GM23248 (cell line): ENCODE data around the gene MYADML2. TPM values are rescaled to one million over a fixed set of nuclear protein-coding genes. Genes with fewer than 3 reads are reported as not detected.

ENCODE experiments used
- DNase-seq: peaks from one replicate; pipeline ENCODE4 v3.0.0-alpha.2; 2015
- H2AFZ ChIP-seq: fragments of 200-600 bp; sonication (generic); 2 replicates; pipeline ENCODE4 v1.6.1; 2016; ENCODE audit warnings: antibody characterized with exemption
- H3F3A ChIP-seq: fragments of 200-600 bp; sonication (generic); 2 replicates; pipeline ENCODE4 v1.6.1; 2016; ENCODE audit warnings: mild to moderate bottlenecking, antibody characterized with exemption, mixed run types; ENCODE audit not compliant: insufficient read depth
- H3K27ac ChIP-seq: fragments of 200-600 bp; sonication (generic); 2 replicates; pipeline ENCODE4 v1.5.1; 2016; ENCODE audit warnings: mild to moderate bottlenecking
- H3K27me3 ChIP-seq: fragments of 200-600 bp; sonication (generic); replicated peaks from 2 replicates; pipeline ENCODE4 v1.6.1; 2016; ENCODE audit warnings: mild to moderate bottlenecking; ENCODE audit not compliant: insufficient read depth
- H3K36me3 ChIP-seq: fragments of 200-600 bp; sonication (generic); 2 replicates; pipeline ENCODE4 v1.6.1; 2016; ENCODE audit warnings: low read depth, mild to moderate bottlenecking
- H3K4me1 ChIP-seq: fragments of 200-600 bp; sonication (generic); 2 replicates; pipeline ENCODE4 v1.6.1; 2016; ENCODE audit warnings: mild to moderate bottlenecking; ENCODE audit not compliant: insufficient read depth
- H3K4me2 ChIP-seq: fragments of 200-600 bp; sonication (generic); one replicate; pipeline ENCODE4 v1.6.1; 2016; ENCODE audit warnings: mild to moderate bottlenecking; ENCODE audit not compliant: unreplicated experiment
- H3K4me3 ChIP-seq: fragments of 200-600 bp; sonication (generic); 2 replicates; pipeline ENCODE4 v1.5.1; 2016; ENCODE audit warnings: mild to moderate bottlenecking
- H3K79me2 ChIP-seq: fragments of 200-600 bp; sonication (generic); 2 replicates; pipeline ENCODE4 v1.6.1; 2016; ENCODE audit warnings: mild to moderate bottlenecking; ENCODE audit not compliant: insufficient read depth
- H3K9ac ChIP-seq: fragments of 200-600 bp; sonication (generic); 2 replicates; pipeline ENCODE4 v1.6.1; 2016; ENCODE audit warnings: mild to moderate bottlenecking
- H3K9me2 ChIP-seq: fragments of 200-600 bp; sonication (generic); 2 replicates; pipeline ENCODE4 v1.6.1; 2016; ENCODE audit warnings: mixed run types, mild to moderate bottlenecking, moderate library complexity; ENCODE audit not compliant: insufficient read depth
- H3K9me3 ChIP-seq: fragments of 200-600 bp; sonication (generic); one replicate; pipeline ENCODE4 v1.6.1; 2017; ENCODE audit warnings: low read depth
- H4K20me1 ChIP-seq: fragments of 200-600 bp; sonication (generic); 2 replicates; pipeline ENCODE4 v1.6.0; 2016; ENCODE audit not compliant: insufficient read depth
- EZH2 ChIP-seq: fragments of 200-600 bp; sonication (generic); IDR thresholded peaks from 2 replicates; pipeline ENCODE4 v1.6.1; 2018; ENCODE audit warnings: antibody characterized with exemption, mild to moderate bottlenecking; ENCODE audit not compliant: insufficient read depth, poor library complexity, severe bottlenecking
- EZH2phosphoT487 ChIP-seq: fragments of 200-600 bp; sonication (generic); IDR thresholded peaks from 2 replicates; pipeline ENCODE4 v1.6.1; 2018; ENCODE audit warnings: antibody characterized with exemption, moderate library complexity, mild to moderate bottlenecking, low read depth; ENCODE audit not compliant: insufficient read depth
- WGBS, 2 experiments: methylation state at CpG; one replicate each; pipeline ENCODE4 v1.1.6; 2015 to 2017; ENCODE audit warnings: low lambda C conversion rate in 2 of 2, low coverage in 1 of 2; ENCODE audit errors: missing lambda C conversion rate in 2 of 2; 5-methylcytosine and 5-hydroxymethylcytosine counted together
- in situ Hi-C: fragments of 300-500 bp; cut with MboI; formaldehyde crosslinking; loops from 2 replicates; pipeline ENCODE4 v1.15.0; 2020
- polyA plus RNA-seq: library from polyadenylated mRNA; unstranded; fragments of >200 nt; fragmentation: Nextera tagmentation; extraction: Ambion mirVana; gene quantifications from 2 replicates; pipeline ENCODE4 v1.2.1, GENCODE V29; 2016
- total RNA-seq: library from RNA; depleted of rRNA; stranded (reverse); fragments of >200 nt; shearing (Covaris generic); gene quantifications from 2 replicates; pipeline ENCODE4 v1.2.3, GENCODE V29; 2014

MYADML2 gene
- total and polyA plus RNA-seq, 2 experiments from 2014 or later = not detected

- Histone ChIP-seq H3K4me3 (peak overlapping the region; percentile 87), H3K36me3 (0 out of 2 replicates have a peak, but pooled peaks cover 9% of the 10 kb centered on the region), H2AFZ (no peak overlapping the region), H3K9ac (peak overlapping the region; percentile 94), H3K9me2 (no peaks in the 10 kb centered on the region), H3K9me3 (no peaks in the 10 kb centered on the region), H3K27me3 (no peaks in the 10 kb centered on the region), H3K4me2 (peak overlapping the region; percentile 76), H3K79me2 (peaks cover 61% of the 10 kb centered on the region), H3K27ac (peak overlapping the region; percentile 93), H3K4me1 (peaks cover 16% of the 10 kb centered on the region; the same call in 1 of the 2 replicates), H3F3A (0 out of 2 replicates have a peak, but pooled peaks cover 8% of the 10 kb centered on the region), H4K20me1 (no peaks in the 10 kb centered on the region)
- 47 to 57% methylated on average over 7 to 10 of the region's 10 CpGs for WGBS, 2 experiments
- TF ChIP-seq EZH2phosphoT487 = no peak
- TF ChIP-seq EZH2 = no peak
- in situ Hi-C loops = no loop called here
- peak; percentile 36 for DNase-seq
Observed at GRCh38 chr17:81925860-81926450, 21.1 kb downstream of the MYADML2 start.

GRCh38 chr17:81924557-81925532 is 22.2 kb downstream of the MYADML2 start:
- no peaks in the 10 kb centered on the region for H4K20me1 ChIP-seq
- H3K4me2 ChIP-seq = no peak overlapping the region
- in situ Hi-C loops = no loop called here
- H3K27ac ChIP-seq = no peak overlapping the region
- no peak for TF ChIP-seq EZH2phosphoT487
- no peak for TF ChIP-seq EZH2
- H2AFZ ChIP-seq = no peak overlapping the region
- no peaks in the 10 kb centered on the region for H3K27me3 ChIP-seq
- H3K9me3 ChIP-seq = no peaks in the 10 kb centered on the region
- peaks cover 72% of the 10 kb centered on the region for H3K79me2 ChIP-seq
- H3K9ac ChIP-seq = no peak overlapping the region
- no peaks in the 10 kb centered on the region for H3K9me2 ChIP-seq
- no peak overlapping the region for H3K4me3 ChIP-seq
- WGBS, 2 experiments = 72 to 76% methylated on average over 18 to 21 of the region's 21 CpGs
- no peak for DNase-seq
- H3K4me1 ChIP-seq = peaks cover 16% of the 10 kb centered on the region; the same call in 1 of the 2 replicates
- 0 out of 2 replicates have a peak, but pooled peaks cover 8% of the 10 kb centered on the region for H3F3A ChIP-seq
- H3K36me3 ChIP-seq = 0 out of 2 replicates have a peak, but pooled peaks cover 9% of the 10 kb centered on the region

- H3K4me2 ChIP-seq = peak overlapping the region; percentile 55
- peak overlapping the region; percentile 71 for H3K27ac ChIP-seq
- H3K36me3 ChIP-seq = 0 out of 2 replicates have a peak, but pooled peaks cover 9% of the 10 kb centered on the region
- peaks cover 84% of the 10 kb centered on the region for H3K79me2 ChIP-seq
- no peak overlapping the region for H2AFZ ChIP-seq
- H3K27me3 ChIP-seq = no peaks in the 10 kb centered on the region
- H3K4me1 ChIP-seq = peaks cover 16% of the 10 kb centered on the region; the same call in 1 of the 2 replicates
- in situ Hi-C loops = no loop called here
- 20% methylated on average over 27 to 30 of the region's 32 CpGs for WGBS, 2 experiments
- H3F3A ChIP-seq = 0 out of 2 replicates have a peak, but pooled peaks cover 8% of the 10 kb centered on the region
- peak; percentile 94 for DNase-seq
- H3K4me3 ChIP-seq = peak overlapping the region; percentile 58
- no peaks in the 10 kb centered on the region for H3K9me3 ChIP-seq
- TF ChIP-seq EZH2 (no peak), EZH2phosphoT487 (no peak)
- H3K9ac ChIP-seq = peak overlapping the region; percentile 74
- H4K20me1 ChIP-seq = no peaks in the 10 kb centered on the region
- no peaks in the 10 kb centered on the region for H3K9me2 ChIP-seq
Observed at GRCh38 chr17:81923302-81924260, 23.5 kb downstream of the MYADML2 start.
